Kidney epithelial cell (primary cell): ENCODE results near the gene MUC6. TPM values are rescaled to one million over a fixed set of nuclear protein-coding genes. Genes with fewer than 3 reads are reported as not detected.
"Not testable (repeated sequence)": the region's sequence is repeated elsewhere in the genome, so short reads cannot be mapped to it uniquely, and the experiment has no call there.

Experiments used
- DNase-seq: peaks from one replicate; pipeline ENCODE4 v3.0.0-alpha.2; 2010; ENCODE audit warnings: low read depth
- H3K27me3 ChIP-seq: 2 replicates; pipeline ENCODE4 v1.6.0; 2011; ENCODE audit warnings: low read length; ENCODE audit not compliant: control insufficient read depth, insufficient read depth
- H3K36me3 ChIP-seq: 2 replicates; pipeline ENCODE4 v1.5.1; 2011; ENCODE audit warnings: low read length; ENCODE audit not compliant: control insufficient read depth, insufficient read depth
- H3K4me3 ChIP-seq: 2 replicates; pipeline ENCODE4 v1.5.1; 2011; ENCODE audit warnings: low read depth, mild to moderate bottlenecking, control low read depth, low read length
- CTCF ChIP-seq: IDR thresholded peaks from 2 replicates; pipeline ENCODE4 v1.5.1; 2011; ENCODE audit warnings: mild to moderate bottlenecking, moderate library complexity, low read length, control low read depth, inconsistent platforms; ENCODE audit not compliant: insufficient read depth, poor library complexity, severe bottlenecking
- total RNA-seq: library from RNA; depleted of rRNA; stranded (reverse); fragments of >200 nt; gene quantifications from 2 replicates; pipeline ENCODE4 v1.2.3, GENCODE V29; 2015

MUC6 gene
- total RNA-seq, 1 donor from 2014 or later = not detected

GRCh38 chr11:980438-981357 lies 55.8 kb downstream of the MUC6 start:
- no peak for DNase-seq
- peak; percentile 11 for TF ChIP-seq CTCF

GRCh38 chr11:978781-979180 lies 57.7 kb downstream of the MUC6 start:
- DNase-seq = no peak
- TF ChIP-seq CTCF = no peak
- Histone ChIP-seq H3K4me3 (no peak overlapping the region), H3K27me3 (no peaks in the 10 kb centered on the region), H3K36me3 (peaks cover 2% of the 10 kb centered on the region)

More at GRCh38 chr11:980438-981357, 55.8 kb downstream of the MUC6 start:
- Histone ChIP-seq H3K27me3 (no peaks in the 10 kb centered on the region), H3K36me3 (peaks cover 2% of the 10 kb centered on the region), H3K4me3 (no peak overlapping the region)

GRCh38 chr11:977830-978720 lies 58.4 kb downstream of the MUC6 start:
- Histone ChIP-seq H3K4me3 (no peak overlapping the region), H3K36me3 (peaks cover 2% of the 10 kb centered on the region), H3K27me3 (no peaks in the 10 kb centered on the region)
- no peak for DNase-seq
- TF ChIP-seq CTCF = no peak

- Histone ChIP-seq H3K27me3 (no peaks in the 10 kb centered on the region), H3K4me3 (no peak overlapping the region), H3K36me3 (peaks cover 6% of the 10 kb centered on the region)
- DNase-seq = no peak
- TF ChIP-seq CTCF = no peak
Measured at GRCh38 chr11:976431-977160, 59.9 kb downstream of the MUC6 start.

- no peak for DNase-seq
- H3K36me3 ChIP-seq = peaks cover 6% of the 10 kb centered on the region
Measured at GRCh38 chr11:975827-976226, 60.7 kb downstream of the MUC6 start.

GRCh38 chr11:975376-975775 lies 61.1 kb downstream of the MUC6 start:
- not testable (repeated sequence) for H3K36me3 ChIP-seq, DNase-seq, H3K4me3 ChIP-seq, H3K27me3 ChIP-seq

More at GRCh38 chr11:975827-976226, 60.7 kb downstream of the MUC6 start:
- Histone ChIP-seq H3K4me3 (no peak overlapping the region), H3K27me3 (no peaks in the 10 kb centered on the region)
- no peak for TF ChIP-seq CTCF
